ENCODE results near the gene MYO18B. TPM values are rescaled to one million over a fixed set of nuclear protein-coding genes. Genes with fewer than 3 reads are reported as not detected.

The MYO18B gene
- total RNA-seq, 1 donor from 2014 or later = 0.07 TPM

- H3K9me3 ChIP-seq (ENCODE audit: insufficient read depth, low read depth, low read length) = no peaks in the 10 kb centered on the region
- TF ChIP-seq EZH2 (IDR thresholded peaks at IDR 0.05; ENCODE audit: insufficient read depth, low read length) (no peak), CTCF (IDR thresholded peaks at IDR 0.05; ENCODE audit: insufficient read depth, low read depth, low read length) (no peak)
- Mint-ChIP-seq H3K36me3 (ENCODE audit: low read depth, unreplicated experiment) (no peaks in the 10 kb centered on the region), H3K4me1 (ENCODE audit: low read depth, unreplicated experiment) (no peaks in the 10 kb centered on the region), H3K27ac (ENCODE audit: unreplicated experiment) (no peak overlapping the region), H3K4me3 (ENCODE audit: unreplicated experiment) (no peak overlapping the region), H3K9me3 (ENCODE audit: unreplicated experiment) (no peaks in the 10 kb centered on the region), H3K27me3 (ENCODE audit: low read depth, unreplicated experiment) (peaks cover 24% of the 10 kb centered on the region)
- H3K79me2 ChIP-seq (ENCODE audit: insufficient read depth, low read length) = no peaks in the 10 kb centered on the region
- no peak overlapping the region for H3K27ac ChIP-seq (ENCODE audit: low read depth, low read length)
- H3K27me3 ChIP-seq (ENCODE audit: insufficient read depth, low read length) = no peaks in the 10 kb centered on the region
- no peak for FAIRE-seq
- no peak for DNase-seq (ENCODE audit: low read depth)
- no peaks in the 10 kb centered on the region for H4K20me1 ChIP-seq (ENCODE audit: insufficient read depth, low read length)
- no peaks in the 10 kb centered on the region for H3K36me3 ChIP-seq (ENCODE audit: insufficient read depth, low read length)
- H3K4me3 ChIP-seq (ENCODE audit: insufficient read depth, low read depth, low read length) = no peak overlapping the region
- no peak overlapping the region for H3K4me2 ChIP-seq (ENCODE audit: low read length)
- no peaks in the 10 kb centered on the region for H3K4me1 ChIP-seq (ENCODE audit: insufficient read depth, low read length)
- H3K9ac ChIP-seq (ENCODE audit: low read length) = no peak overlapping the region
- H2AFZ ChIP-seq (ENCODE audit: low read depth, low read length) = no peak overlapping the region
Observed at GRCh38 chr22:25990940-25991339, 249.0 kb downstream of the MYO18B start.

- H3K9me3 ChIP-seq (ENCODE audit: insufficient read depth, low read depth, low read length) = no peaks in the 10 kb centered on the region
- no peak for FAIRE-seq
- no peaks in the 10 kb centered on the region for H3K9me3 Mint-ChIP-seq (ENCODE audit: unreplicated experiment)
Observed at GRCh38 chr22:25992331-25992730, 250.3 kb downstream of the MYO18B start.

More at GRCh38 chr22:25992331-25992730, 250.3 kb downstream of the MYO18B start:
- TF ChIP-seq EZH2 (IDR thresholded peaks at IDR 0.05; ENCODE audit: insufficient read depth, low read length) = no peak
- no peak for TF ChIP-seq CTCF (IDR thresholded peaks at IDR 0.05; ENCODE audit: insufficient read depth, low read depth, low read length)
- H3K4me2 ChIP-seq (ENCODE audit: low read length) = no peak overlapping the region
- no peak overlapping the region for H3K4me3 Mint-ChIP-seq (ENCODE audit: unreplicated experiment)
- peaks cover 31% of the 10 kb centered on the region for H3K27me3 Mint-ChIP-seq (ENCODE audit: low read depth, unreplicated experiment)
- no peak overlapping the region for H3K4me3 ChIP-seq (ENCODE audit: insufficient read depth, low read depth, low read length)
- no peaks in the 10 kb centered on the region for H3K4me1 ChIP-seq (ENCODE audit: insufficient read depth, low read length)
- no peaks in the 10 kb centered on the region for H3K4me1 Mint-ChIP-seq (ENCODE audit: low read depth, unreplicated experiment)
- H3K9ac ChIP-seq (ENCODE audit: low read length) = no peak overlapping the region
- no peak for DNase-seq (ENCODE audit: low read depth)
- no peak overlapping the region for H2AFZ ChIP-seq (ENCODE audit: low read depth, low read length)
- no peak overlapping the region for H3K27ac Mint-ChIP-seq (ENCODE audit: unreplicated experiment)
- H3K27ac ChIP-seq (ENCODE audit: low read depth, low read length) = no peak overlapping the region
- no peaks in the 10 kb centered on the region for H3K79me2 ChIP-seq (ENCODE audit: insufficient read depth, low read length)
- no peaks in the 10 kb centered on the region for H3K36me3 ChIP-seq (ENCODE audit: insufficient read depth, low read length)
- no peaks in the 10 kb centered on the region for H4K20me1 ChIP-seq (ENCODE audit: insufficient read depth, low read length)
- H3K36me3 Mint-ChIP-seq (ENCODE audit: low read depth, unreplicated experiment) = no peaks in the 10 kb centered on the region
- no peaks in the 10 kb centered on the region for H3K27me3 ChIP-seq (ENCODE audit: insufficient read depth, low read length)

Measured in astrocyte (in vitro differentiated cells and primary cell).